ENCODE results near the gene DDX24. TPM values are rescaled to one million over a fixed set of nuclear protein-coding genes. Genes with fewer than 3 reads are reported as not detected.

Gene DDX24
- total and polyA plus RNA-seq, 2 experiments from 2014 or later, result 127 to 145 TPM

DNA sequence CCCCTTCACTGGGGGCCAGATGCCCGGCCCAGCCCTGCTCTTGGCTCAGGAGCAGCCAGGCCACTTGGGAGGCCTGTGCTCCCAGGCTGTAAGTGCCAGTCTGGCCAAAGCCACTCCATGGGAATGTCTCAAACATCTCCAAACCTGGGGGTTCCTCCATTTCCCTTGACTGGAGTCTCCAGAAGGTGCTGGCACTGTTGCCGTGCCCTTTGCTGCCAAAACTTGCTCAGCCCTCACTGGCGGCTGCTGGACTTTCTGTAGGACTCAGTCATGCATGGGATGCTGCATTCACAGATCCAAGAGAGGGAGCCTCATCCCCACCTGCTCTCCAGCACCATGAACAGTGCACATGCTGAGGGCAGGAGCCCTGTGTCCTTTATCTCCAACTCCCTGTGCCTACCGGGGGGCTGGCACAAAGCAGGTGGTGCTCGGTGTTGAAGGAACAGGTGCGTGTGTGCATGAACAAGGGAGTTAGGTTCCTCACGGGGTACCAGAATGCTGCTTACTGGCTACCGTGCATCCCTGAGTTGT is 64.5 kb downstream of the DDX24 start:
- Histone ChIP-seq H3K27me3 (no peaks in the 10 kb centered on the region), H4K20me1 (ENCODE audit: insufficient read depth, poor library complexity, severe bottlenecking) (no peaks in the 10 kb centered on the region), H2AFZ (no peak overlapping the region), H3K4me1 (ENCODE audit: insufficient read depth) (no peaks in the 10 kb centered on the region), H3K9me2 (replicated peaks; ENCODE audit: insufficient read depth) (no peaks in the 10 kb centered on the region), H3K36me3 (replicated peaks; ENCODE audit: insufficient read depth, low read depth) (no peaks in the 10 kb centered on the region), H3K4me3 (no peak overlapping the region), H3K27ac (no peak overlapping the region), H3K9me3 (ENCODE audit: low read depth) (no peaks in the 10 kb centered on the region), H3K79me2 (no peaks in the 10 kb centered on the region), H3K4me2 (no peak overlapping the region)
- no peak for DNase-seq (ENCODE audit: low spot score)
- TF ChIP-seq EZH2 (IDR thresholded peaks at IDR 0.05; ENCODE audit: borderline replicate concordance) (no peak), EZH2phosphoT487 (IDR thresholded peaks at IDR 0.05; ENCODE audit: low read depth, severe bottlenecking, unreplicated experiment) (no peak)
- TF ChIP-seq, protein P1, sequence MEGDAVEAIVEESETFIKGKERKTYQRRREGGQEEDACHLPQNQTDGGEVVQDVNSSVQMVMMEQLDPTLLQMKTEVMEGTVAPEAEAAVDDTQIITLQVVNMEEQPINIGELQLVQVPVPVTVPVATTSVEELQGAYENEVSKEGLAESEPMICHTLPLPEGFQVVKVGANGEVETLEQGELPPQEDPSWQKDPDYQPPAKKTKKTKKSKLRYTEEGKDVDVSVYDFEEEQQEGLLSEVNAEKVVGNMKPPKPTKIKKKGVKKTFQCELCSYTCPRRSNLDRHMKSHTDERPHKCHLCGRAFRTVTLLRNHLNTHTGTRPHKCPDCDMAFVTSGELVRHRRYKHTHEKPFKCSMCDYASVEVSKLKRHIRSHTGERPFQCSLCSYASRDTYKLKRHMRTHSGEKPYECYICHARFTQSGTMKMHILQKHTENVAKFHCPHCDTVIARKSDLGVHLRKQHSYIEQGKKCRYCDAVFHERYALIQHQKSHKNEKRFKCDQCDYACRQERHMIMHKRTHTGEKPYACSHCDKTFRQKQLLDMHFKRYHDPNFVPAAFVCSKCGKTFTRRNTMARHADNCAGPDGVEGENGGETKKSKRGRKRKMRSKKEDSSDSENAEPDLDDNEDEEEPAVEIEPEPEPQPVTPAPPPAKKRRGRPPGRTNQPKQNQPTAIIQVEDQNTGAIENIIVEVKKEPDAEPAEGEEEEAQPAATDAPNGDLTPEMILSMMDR (IDR thresholded peaks at IDR 0.05; ENCODE audit: poor library complexity), result no peak
- 80% methylated on average over 8 of the region's 8 CpGs for WGBS (ENCODE audit: low lambda C conversion rate, missing lambda C conversion rate)

DNA sequence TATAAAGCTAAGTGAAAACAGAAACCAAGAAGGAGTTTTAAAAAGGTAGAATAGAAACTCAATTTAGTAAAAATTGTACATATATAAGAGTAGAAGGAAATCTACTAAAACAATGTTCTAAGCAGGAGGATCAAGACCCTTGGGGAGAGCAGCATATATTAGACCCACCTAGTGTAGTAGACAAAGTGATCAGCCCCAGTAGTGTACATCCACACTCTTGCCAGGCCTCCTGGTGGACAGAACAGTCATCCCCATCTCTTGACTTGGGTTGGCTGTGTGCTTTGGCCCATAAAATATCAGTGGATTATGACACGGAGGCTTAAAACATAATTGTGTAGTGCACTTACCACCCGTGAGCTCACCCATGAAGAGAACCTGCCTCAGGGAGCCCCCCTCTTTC is 65.8 kb downstream of the DDX24 start:
- 87% methylated on average over 2 of the region's 2 CpGs for whole genome bisulfite sequencing (ENCODE audit: low lambda C conversion rate, missing lambda C conversion rate)

DNA sequence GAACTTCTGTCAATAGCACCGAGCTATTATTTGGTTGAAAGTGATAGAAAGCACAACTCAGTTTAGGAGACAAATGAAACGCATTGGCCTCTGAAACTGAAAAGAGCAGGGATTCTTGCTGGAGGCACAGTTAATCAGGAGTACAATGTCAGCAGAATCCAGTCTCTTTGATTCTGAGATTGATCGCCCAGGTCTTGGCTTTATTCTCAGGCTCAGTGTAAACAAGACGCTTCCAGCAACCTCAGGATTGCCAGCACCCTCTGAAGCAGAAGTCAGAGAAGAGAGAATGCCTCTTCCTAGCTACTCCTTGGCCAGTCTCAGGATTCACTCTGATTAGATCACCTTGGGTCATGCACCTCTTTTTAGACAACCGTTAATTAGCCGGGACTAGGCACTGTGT is 66.6 kb downstream of the DDX24 start:
- no peaks in the 10 kb centered on the region for H3K9me3 ChIP-seq (ENCODE audit: low read depth)
- DNase-seq (ENCODE audit: low spot score), result no peak
- H4K20me1 ChIP-seq (ENCODE audit: insufficient read depth, poor library complexity, severe bottlenecking), result no peaks in the 10 kb centered on the region
- no peaks in the 10 kb centered on the region for H3K27me3 ChIP-seq
- TF ChIP-seq EZH2 (IDR thresholded peaks at IDR 0.05; ENCODE audit: borderline replicate concordance), result no peak
- H3K9me2 ChIP-seq (replicated peaks; ENCODE audit: insufficient read depth), result no peaks in the 10 kb centered on the region
- no peak overlapping the region for H3K4me2 ChIP-seq
- no peak overlapping the region for H3K27ac ChIP-seq
- H2AFZ ChIP-seq, result no peak overlapping the region
- no peak overlapping the region for H3K4me3 ChIP-seq
- no peaks in the 10 kb centered on the region for H3K36me3 ChIP-seq (replicated peaks; ENCODE audit: insufficient read depth, low read depth)
- H3K4me1 ChIP-seq (ENCODE audit: insufficient read depth), result no peaks in the 10 kb centered on the region
- WGBS (ENCODE audit: low lambda C conversion rate, missing lambda C conversion rate), result 66% methylated on average over 6 of the region's 6 CpGs
- no peaks in the 10 kb centered on the region for H3K79me2 ChIP-seq

More for the DNA sequence above, 65.8 kb downstream of the DDX24 start:
- no peaks in the 10 kb centered on the region for H3K27me3 ChIP-seq
- no peak overlapping the region for H2AFZ ChIP-seq
- H3K27ac ChIP-seq, result no peak overlapping the region
- no peaks in the 10 kb centered on the region for H3K9me3 ChIP-seq (ENCODE audit: low read depth)
- H3K9me2 ChIP-seq (replicated peaks; ENCODE audit: insufficient read depth), result no peaks in the 10 kb centered on the region
- no peak for DNase-seq (ENCODE audit: low spot score)
- no peaks in the 10 kb centered on the region for H3K36me3 ChIP-seq (replicated peaks; ENCODE audit: insufficient read depth, low read depth)
- no peak overlapping the region for H3K4me3 ChIP-seq
- no peaks in the 10 kb centered on the region for H3K4me1 ChIP-seq (ENCODE audit: insufficient read depth)
- TF ChIP-seq, protein P1 (IDR thresholded peaks at IDR 0.05; ENCODE audit: poor library complexity), result no peak
- TF ChIP-seq EZH2 (IDR thresholded peaks at IDR 0.05; ENCODE audit: borderline replicate concordance), result no peak
- no peak for TF ChIP-seq EZH2phosphoT487 (IDR thresholded peaks at IDR 0.05; ENCODE audit: low read depth, severe bottlenecking, unreplicated experiment)
- H4K20me1 ChIP-seq (ENCODE audit: insufficient read depth, poor library complexity, severe bottlenecking), result no peaks in the 10 kb centered on the region
- no peaks in the 10 kb centered on the region for H3K79me2 ChIP-seq
- no peak overlapping the region for H3K4me2 ChIP-seq

GRCh38 chr14:94011795-94012194 is 69.2 kb downstream of the DDX24 start:
- no peak overlapping the region for H2AFZ ChIP-seq
- DNase-seq (ENCODE audit: low spot score), result no peak
- H3K27me3 ChIP-seq, result no peaks in the 10 kb centered on the region
- H3K9me2 ChIP-seq (replicated peaks; ENCODE audit: insufficient read depth), result no peaks in the 10 kb centered on the region
- WGBS (ENCODE audit: low lambda C conversion rate, missing lambda C conversion rate), result 55% methylated on average over 2 of the region's 2 CpGs
- no peak for TF ChIP-seq EZH2 (IDR thresholded peaks at IDR 0.05; ENCODE audit: borderline replicate concordance)
- TF ChIP-seq EZH2phosphoT487 (IDR thresholded peaks at IDR 0.05; ENCODE audit: low read depth, severe bottlenecking, unreplicated experiment), result no peak
- TF ChIP-seq, protein P1 (IDR thresholded peaks at IDR 0.05; ENCODE audit: poor library complexity), result no peak
- H3K79me2 ChIP-seq, result no peaks in the 10 kb centered on the region
- no peaks in the 10 kb centered on the region for H3K36me3 ChIP-seq (replicated peaks; ENCODE audit: insufficient read depth, low read depth)
- no peaks in the 10 kb centered on the region for H3K9me3 ChIP-seq (ENCODE audit: low read depth)
- H4K20me1 ChIP-seq (ENCODE audit: insufficient read depth, poor library complexity, severe bottlenecking), result no peaks in the 10 kb centered on the region
- no peak overlapping the region for H3K4me2 ChIP-seq
- H3K4me3 ChIP-seq, result no peak overlapping the region
- H3K27ac ChIP-seq, result no peak overlapping the region
- no peaks in the 10 kb centered on the region for H3K4me1 ChIP-seq (ENCODE audit: insufficient read depth)
